ENCODE results near the gene PLCB3. TPM values are rescaled to one million over a fixed set of nuclear protein-coding genes. Genes with fewer than 3 reads are reported as not detected.

The PLCB3 gene
- total RNA-seq, 1 donor from 2014 or later = 25.4 TPM

- no peak for TF ChIP-seq CTCF (IDR thresholded peaks at IDR 0.05; ENCODE audit: insufficient read depth, low read length, poor library complexity, severe bottlenecking)
- DNase-seq (ENCODE audit: low read depth) = no peak
- no peaks in the 10 kb centered on the region for H3K27me3 ChIP-seq (ENCODE audit: control insufficient read depth, insufficient read depth, low read length)
- H3K4me3 ChIP-seq (ENCODE audit: low read depth, low read length) = no peak overlapping the region
- H3K36me3 ChIP-seq (ENCODE audit: control insufficient read depth, insufficient read depth, low read length) = peaks cover 3% of the 10 kb centered on the region
Measured at GRCh38 chr11:64262271-64263002, 11.1 kb downstream of the PLCB3 start.

- Histone ChIP-seq H3K27me3 (ENCODE audit: control insufficient read depth, insufficient read depth, low read length) (no peaks in the 10 kb centered on the region), H3K36me3 (ENCODE audit: control insufficient read depth, insufficient read depth, low read length) (peaks cover 3% of the 10 kb centered on the region), H3K4me3 (ENCODE audit: low read depth, low read length) (no peak overlapping the region)
- DNase-seq (ENCODE audit: low read depth) = no peak
- TF ChIP-seq CTCF (IDR thresholded peaks at IDR 0.05; ENCODE audit: insufficient read depth, low read length, poor library complexity, severe bottlenecking) = no peak
Measured at GRCh38 chr11:64263021-64263946, 12.0 kb downstream of the PLCB3 start.

GRCh38 chr11:64263947-64264317 is 12.6 kb downstream of the PLCB3 start:
- H3K36me3 ChIP-seq (ENCODE audit: control insufficient read depth, insufficient read depth, low read length) = peaks cover 3% of the 10 kb centered on the region

GRCh38 chr11:64264371-64264852 is 13.1 kb downstream of the PLCB3 start:
- H3K27me3 ChIP-seq (ENCODE audit: control insufficient read depth, insufficient read depth, low read length) = no peaks in the 10 kb centered on the region
- no peak for DNase-seq (ENCODE audit: low read depth)
- H3K4me3 ChIP-seq (ENCODE audit: low read depth, low read length) = no peak overlapping the region
- H3K36me3 ChIP-seq (ENCODE audit: control insufficient read depth, insufficient read depth, low read length) = peaks cover 3% of the 10 kb centered on the region
- no peak for TF ChIP-seq CTCF (IDR thresholded peaks at IDR 0.05; ENCODE audit: insufficient read depth, low read length, poor library complexity, severe bottlenecking)

More at GRCh38 chr11:64263947-64264317, 12.6 kb downstream of the PLCB3 start:
- no peak overlapping the region for H3K4me3 ChIP-seq (ENCODE audit: low read depth, low read length)
- H3K27me3 ChIP-seq (ENCODE audit: control insufficient read depth, insufficient read depth, low read length) = no peaks in the 10 kb centered on the region
- no peak for TF ChIP-seq CTCF (IDR thresholded peaks at IDR 0.05; ENCODE audit: insufficient read depth, low read length, poor library complexity, severe bottlenecking)
- DNase-seq (ENCODE audit: low read depth) = no peak

GRCh38 chr11:64265176-64266160 is 14.1 kb downstream of the PLCB3 start:
- DNase-seq (ENCODE audit: low read depth) = no peak
- no peak for TF ChIP-seq CTCF (IDR thresholded peaks at IDR 0.05; ENCODE audit: insufficient read depth, low read length, poor library complexity, severe bottlenecking)
- Histone ChIP-seq H3K27me3 (ENCODE audit: control insufficient read depth, insufficient read depth, low read length) (no peaks in the 10 kb centered on the region), H3K36me3 (ENCODE audit: control insufficient read depth, insufficient read depth, low read length) (peaks cover 3% of the 10 kb centered on the region), H3K4me3 (ENCODE audit: low read depth, low read length) (no peak overlapping the region)

Data from kidney epithelial cell (primary cell).